Measurements from ENCODE around the gene MYO5C. TPM values are rescaled to one million over a fixed set of nuclear protein-coding genes. Genes with fewer than 3 reads are reported as not detected.
A peak's percentile ranks its signal among the peaks of the same experiment; 100 is the strongest.

MYO5C gene
- total and polyA plus RNA-seq, 2 of the 13 experiments (the other 11 are each of a cell fraction or from before 2014, with no cell fraction given): 15.7 to 23.7 TPM

- TF ChIP-seq ZNF17 (CRISPR knock-in tag; IDR thresholded peaks at IDR 0.05) (no peak), RAD21 (CRISPR knock-in tag; IDR thresholded peaks at IDR 0.05) (peak; percentile 86), ARID3A (IDR thresholded peaks at IDR 0.05; ENCODE audit: low read depth, low read length) (no peak), ZNF776 (CRISPR knock-in tag; IDR thresholded peaks at IDR 0.05) (no peak), ZNF580 (CRISPR knock-in tag; IDR thresholded peaks at IDR 0.05; ENCODE audit: borderline replicate concordance, low read depth) (peak; percentile 37; the same call in 1 of the 2 replicates), ZGPAT (CRISPR knock-in tag; IDR thresholded peaks at IDR 0.05) (0 out of 2 replicates have a peak, but pooled peaks have one; percentile 16), MAFF (IDR thresholded peaks at IDR 0.05; ENCODE audit: low read depth, low read length) (0 out of 2 replicates have a peak, but pooled peaks have one; percentile 11), PBX2 (CRISPR knock-in tag; IDR thresholded peaks at IDR 0.05) (no peak), ZNF691 (CRISPR knock-in tag; IDR thresholded peaks at IDR 0.05; ENCODE audit: borderline replicate concordance, low read depth) (no peak), FOSL2 (CRISPR knock-in tag; IDR thresholded peaks at IDR 0.05) (0 out of 2 replicates have a peak, but pooled peaks have one; percentile 5), KLF11 (CRISPR knock-in tag; IDR thresholded peaks at IDR 0.05) (no peak), FOXA1 (IDR thresholded peaks at IDR 0.05) (no peak), FOXA1 (CRISPR knock-in tag; IDR thresholded peaks at IDR 0.05) (no peak), SYNCRIP (IDR thresholded peaks at IDR 0.05; ENCODE audit: insufficient read depth, low read depth, low read length) (no peak), POGZ (CRISPR knock-in tag; IDR thresholded peaks at IDR 0.05) (no peak), ZNF331 (CRISPR knock-in tag; IDR thresholded peaks at IDR 0.05) (0 out of 2 replicates have a peak, but pooled peaks have one; percentile 23), HNRNPUL1 (IDR thresholded peaks at IDR 0.05; ENCODE audit: low read depth, low read length) (no peak), ZNF746 (CRISPR knock-in tag; IDR thresholded peaks at IDR 0.05) (no peak), NFKB2 (CRISPR knock-in tag; IDR thresholded peaks at IDR 0.05; ENCODE audit: borderline replicate concordance) (no peak), ZNF616 (CRISPR knock-in tag; IDR thresholded peaks at IDR 0.05; ENCODE audit: low read depth) (no peak), ZNF446 (CRISPR knock-in tag; IDR thresholded peaks at IDR 0.05) (no peak), ZNF512B (CRISPR knock-in tag; IDR thresholded peaks at IDR 0.05; ENCODE audit: borderline replicate concordance) (no peak), TEAD2 (CRISPR knock-in tag; IDR thresholded peaks at IDR 0.05) (no peak), ERF (CRISPR knock-in tag; IDR thresholded peaks at IDR 0.05) (0 out of 2 replicates have a peak, but pooled peaks have one; percentile 35)
These were observed 39.2 kb downstream of the MYO5C start (continued) for GRCh38 chr15:52256366-52256765.
